HG03108 (cell line): ENCODE results near the gene CHPF2.

ENCODE experiments used
- ATAC-seq: cut with Tn5 transposase; IDR thresholded peaks from one replicate; pipeline ENCODE4 v1.9.1; 2021; ENCODE audit warnings: moderate library complexity; ENCODE audit not compliant: unreplicated experiment

Gene CHPF2

DNA sequence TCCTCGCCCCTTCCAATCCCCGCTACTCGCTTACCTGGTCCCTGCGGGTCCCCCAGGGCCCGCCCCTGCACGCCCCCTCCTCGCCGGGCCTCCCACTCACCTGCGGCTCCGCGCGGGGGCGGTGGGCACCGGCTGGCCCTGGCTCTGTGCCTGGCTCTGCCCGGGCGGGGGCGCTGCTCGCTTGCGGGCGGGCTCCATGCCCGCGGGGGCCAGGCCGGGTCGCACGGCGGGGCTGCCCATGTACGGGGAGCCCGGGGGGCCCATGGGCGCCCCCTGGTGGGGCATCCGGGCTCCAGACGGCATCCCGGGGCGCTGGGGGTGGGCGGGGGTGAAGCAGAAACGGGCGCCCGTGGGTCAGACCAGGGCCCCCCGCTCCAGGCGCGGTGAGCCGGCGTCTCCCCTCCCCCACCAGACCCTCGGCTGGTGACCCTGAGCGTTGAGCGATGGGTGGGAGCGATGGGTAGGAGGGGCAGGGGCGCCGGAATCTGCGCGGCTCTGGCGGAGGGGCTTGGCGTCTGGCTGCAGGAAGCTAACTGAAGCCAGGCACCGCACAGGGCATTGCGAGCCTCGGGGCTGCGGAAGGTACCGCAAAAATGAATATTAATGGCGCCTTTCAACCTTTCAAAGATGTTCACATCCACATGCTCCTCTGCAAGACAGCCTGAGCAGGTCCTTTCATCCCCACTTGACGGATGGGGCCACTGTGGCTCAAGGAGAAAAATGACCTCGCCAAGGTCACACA, 13.2 kb downstream of the CHPF2 start:
- ATAC-seq: no peak

DNA sequence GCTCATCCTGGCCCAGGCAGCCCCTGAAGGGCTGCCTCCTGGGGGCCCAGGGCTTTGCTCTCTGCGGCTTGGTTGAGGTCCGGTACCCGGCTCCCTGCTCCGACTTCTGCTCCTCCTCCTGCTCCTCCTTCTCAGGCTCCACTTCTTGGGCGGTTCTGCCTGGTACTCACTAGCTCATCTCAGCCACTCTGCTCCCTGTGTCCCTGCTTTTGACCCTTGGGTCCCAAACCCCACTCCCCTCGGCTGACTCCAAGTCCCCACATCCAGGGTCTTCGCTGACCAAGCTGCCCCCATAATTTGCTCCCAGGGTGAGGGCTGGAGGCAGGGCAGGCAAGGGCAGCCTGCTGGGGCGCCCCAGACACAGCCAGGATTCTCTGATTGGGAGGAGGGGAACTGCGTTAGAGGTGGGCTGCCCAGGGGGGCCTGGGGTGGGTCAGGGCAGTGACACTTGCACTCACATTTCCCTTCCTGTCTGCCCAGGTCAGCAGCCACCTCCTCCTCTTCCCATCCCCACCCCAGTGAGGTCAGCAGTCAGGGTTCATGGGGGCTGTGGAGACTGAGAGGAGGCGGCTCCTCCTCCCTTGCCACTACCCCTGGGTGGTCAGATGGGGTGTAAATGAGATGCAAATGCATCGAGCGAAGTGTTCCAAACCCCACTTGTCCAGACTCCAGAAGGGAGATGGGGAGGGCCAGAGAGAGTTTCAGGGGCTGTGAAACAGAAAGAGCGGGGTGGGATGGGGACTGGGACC, 14.0 kb downstream of the CHPF2 start:
- no peak for ATAC-seq

DNA sequence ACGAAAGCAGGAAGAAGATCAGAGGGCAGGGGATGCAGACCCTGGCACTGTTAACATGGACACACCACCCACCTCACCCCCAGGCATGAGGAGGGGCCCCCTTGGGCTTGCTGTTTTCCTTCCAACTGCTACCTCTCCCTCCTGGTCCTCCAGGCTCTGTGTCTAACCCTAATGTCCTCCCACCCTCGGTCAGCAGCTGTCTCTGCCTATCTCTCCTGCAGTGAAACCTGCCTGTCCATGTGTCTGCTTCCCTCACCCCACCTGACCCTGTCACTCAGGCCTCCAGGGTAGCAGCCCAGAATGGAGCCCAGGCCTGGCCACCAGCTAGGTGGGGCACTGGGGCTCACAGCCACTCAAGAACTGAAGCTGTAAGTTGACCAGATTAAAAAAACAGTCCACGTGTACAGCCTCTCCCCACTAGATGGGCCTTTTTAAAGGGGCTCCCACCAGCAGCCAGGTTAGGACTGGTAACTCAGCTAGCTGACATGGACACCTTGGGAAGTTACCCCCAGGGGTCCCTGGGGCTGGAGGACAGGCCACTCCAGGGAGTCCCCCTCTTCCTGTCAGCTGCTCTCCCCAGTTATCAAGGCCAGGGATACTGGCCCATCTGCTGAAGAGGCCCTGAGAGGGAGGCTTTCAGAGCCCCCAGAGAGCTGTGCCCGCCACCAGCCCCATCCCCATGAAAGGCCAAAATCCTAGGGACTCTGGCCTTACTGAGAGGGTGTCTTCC, 14.7 kb downstream of the CHPF2 start:
- no peak for ATAC-seq

GRCh38 chr7:151247611-151248345, 15.5 kb downstream of the CHPF2 start:
- no peak for ATAC-seq

- ATAC-seq: no peak
Measured at GRCh38 chr7:151248346-151249033, 16.2 kb downstream of the CHPF2 start, which contains the start of gene SMARCD3. TSS of gene SMARCD3 (minus strand) at chr7:151248694. CDS start at chr7:151248562, 132 bp downstream.

DNA sequence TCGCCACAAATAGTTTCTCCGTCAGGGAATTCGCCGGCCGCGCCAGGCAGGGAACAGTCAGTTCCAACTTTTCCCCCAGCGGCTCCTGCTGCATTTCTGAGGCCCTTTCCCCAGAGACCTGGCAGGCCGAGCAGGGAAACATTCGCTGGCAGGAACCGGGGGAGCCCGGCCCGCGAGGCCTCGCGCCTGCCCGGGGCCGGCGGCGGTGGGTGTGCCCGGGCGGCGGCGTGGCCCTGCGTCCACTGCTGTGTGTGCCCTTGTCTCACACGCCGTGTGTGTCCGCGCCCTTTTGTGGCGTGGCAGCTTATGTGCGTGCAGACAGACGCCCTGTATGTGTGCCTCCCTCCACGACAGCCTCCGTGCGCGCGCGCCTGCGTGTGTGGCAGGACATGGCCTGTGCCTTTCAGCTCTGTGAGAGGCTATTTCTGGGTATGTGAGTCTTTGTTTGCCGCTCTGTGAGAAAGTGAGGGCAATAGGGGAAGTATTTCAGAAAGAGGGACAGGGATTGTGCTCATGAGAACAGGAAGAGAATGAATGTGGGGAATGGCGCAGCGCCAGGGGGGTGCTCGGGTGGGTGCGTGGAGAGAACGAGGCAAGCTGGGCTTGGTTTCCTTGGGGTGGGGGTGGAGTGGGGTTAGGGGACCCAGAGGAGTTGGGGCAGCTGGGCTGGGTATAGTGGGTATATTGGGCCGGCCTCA, 16.9 kb downstream of the CHPF2 start:
- ATAC-seq: no peak

GRCh38 chr7:151249732-151250072, 17.4 kb downstream of the CHPF2 start:
- ATAC-seq: no peak

DNA sequence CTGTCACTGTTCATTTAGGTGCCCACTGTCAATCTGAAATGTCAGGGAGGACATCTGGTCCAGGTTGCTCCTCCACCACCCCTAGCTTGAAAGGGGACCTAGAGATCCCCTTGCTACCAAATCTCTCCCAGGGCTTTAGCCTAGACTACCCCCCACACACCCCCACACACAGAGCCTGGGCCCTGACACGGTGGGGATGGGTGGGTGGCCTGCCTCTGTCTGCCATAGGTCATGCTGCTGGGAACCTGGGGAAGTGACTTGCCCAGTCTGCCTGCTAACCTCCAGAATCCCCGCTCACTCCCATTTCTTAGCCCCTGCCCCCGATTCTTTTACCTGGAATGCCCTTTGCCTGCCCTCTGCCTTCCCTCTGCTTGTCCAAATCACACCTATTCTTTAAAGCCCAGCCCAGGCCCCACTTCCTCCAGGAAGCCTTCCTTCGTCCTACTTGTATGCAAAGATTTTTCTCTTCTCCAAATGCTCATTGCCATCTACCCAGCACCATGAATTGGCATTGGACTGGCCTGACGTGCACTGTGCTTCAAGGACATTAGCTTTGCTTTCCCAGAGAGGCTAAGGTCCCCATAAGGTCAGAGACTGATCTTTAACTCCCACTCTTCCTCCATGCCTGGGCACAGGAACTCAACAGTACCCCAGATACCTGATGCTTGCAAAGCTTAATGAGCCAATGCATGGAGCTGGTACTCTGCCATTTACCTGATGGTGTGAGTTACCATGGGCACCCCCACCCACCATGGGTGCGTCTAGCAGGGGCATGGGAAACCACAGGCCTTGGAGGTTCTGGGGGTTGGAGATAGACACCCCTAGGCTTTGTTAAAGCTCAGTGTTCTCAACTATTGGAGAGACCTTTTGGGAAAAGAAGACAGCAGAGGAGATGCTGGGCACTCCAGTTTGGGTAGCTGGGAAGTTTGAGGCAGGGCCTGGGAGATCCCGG, 18.2 kb downstream of the CHPF2 start:
- no peak for ATAC-seq

DNA sequence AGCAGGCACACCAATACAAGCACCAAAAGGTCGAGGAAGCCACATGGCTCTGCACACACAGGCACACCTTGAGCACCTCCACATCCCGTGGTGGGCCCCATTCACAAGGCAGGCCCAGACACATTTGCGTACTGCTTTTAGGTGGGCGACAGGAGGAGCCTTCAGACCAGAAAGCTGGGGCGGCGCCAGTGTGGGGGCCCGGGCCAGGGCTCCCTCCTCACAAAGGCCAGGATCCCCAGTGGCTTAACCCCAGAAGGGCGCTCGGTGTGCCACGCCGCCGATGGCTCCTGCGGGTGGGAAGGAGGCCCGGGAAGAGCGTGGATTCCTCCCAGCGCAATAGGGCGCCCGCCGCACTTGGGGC, 19.0 kb downstream of the CHPF2 start:
- no peak for ATAC-seq

- no peak for ATAC-seq
Measured at GRCh38 chr7:151251689-151252560, 19.6 kb downstream of the CHPF2 start.

DNA sequence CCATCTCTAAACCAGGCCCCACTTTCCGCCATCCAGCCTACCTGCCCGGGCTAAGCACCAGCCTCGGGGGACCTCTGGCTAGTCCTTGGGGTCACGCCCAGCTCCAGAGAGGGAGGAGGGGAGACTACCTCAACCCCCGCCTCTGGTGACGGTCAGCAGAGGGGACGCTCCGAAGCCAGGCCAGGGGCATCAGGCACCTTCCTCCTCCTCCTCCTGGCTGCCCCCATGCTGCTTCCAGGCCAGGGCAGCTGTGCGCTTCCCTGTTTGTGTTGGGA, 20.2 kb downstream of the CHPF2 start:
- ATAC-seq: no peak

- no peak for ATAC-seq
Measured at GRCh38 chr7:151252961-151253711, 20.9 kb downstream of the CHPF2 start.

- no peak for ATAC-seq
Measured at GRCh38 chr7:151254316-151254715, 22.0 kb downstream of the CHPF2 start.

DNA sequence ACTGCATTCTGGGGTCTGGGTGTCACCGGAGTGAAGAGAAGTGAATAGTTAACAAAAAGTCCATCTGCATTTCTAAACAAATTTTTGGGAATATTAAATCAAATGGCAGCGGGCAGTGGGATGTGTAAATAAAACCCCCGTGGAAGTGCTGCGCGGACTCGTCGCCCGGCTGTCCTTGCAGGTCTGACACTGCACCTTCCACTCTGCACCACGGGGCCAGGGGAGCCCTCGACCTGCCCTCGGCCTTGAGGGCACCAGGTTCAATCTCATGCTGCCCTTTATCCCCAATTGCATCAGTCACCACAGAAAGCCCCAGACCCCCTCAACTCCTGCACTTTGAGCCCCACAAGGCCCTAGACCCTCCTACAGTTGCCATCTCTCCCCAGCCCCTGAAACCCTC, 22.6 kb downstream of the CHPF2 start:
- no peak for ATAC-seq

- no peak for ATAC-seq
Measured at GRCh38 chr7:151255390-151255789, 23.1 kb downstream of the CHPF2 start.

DNA sequence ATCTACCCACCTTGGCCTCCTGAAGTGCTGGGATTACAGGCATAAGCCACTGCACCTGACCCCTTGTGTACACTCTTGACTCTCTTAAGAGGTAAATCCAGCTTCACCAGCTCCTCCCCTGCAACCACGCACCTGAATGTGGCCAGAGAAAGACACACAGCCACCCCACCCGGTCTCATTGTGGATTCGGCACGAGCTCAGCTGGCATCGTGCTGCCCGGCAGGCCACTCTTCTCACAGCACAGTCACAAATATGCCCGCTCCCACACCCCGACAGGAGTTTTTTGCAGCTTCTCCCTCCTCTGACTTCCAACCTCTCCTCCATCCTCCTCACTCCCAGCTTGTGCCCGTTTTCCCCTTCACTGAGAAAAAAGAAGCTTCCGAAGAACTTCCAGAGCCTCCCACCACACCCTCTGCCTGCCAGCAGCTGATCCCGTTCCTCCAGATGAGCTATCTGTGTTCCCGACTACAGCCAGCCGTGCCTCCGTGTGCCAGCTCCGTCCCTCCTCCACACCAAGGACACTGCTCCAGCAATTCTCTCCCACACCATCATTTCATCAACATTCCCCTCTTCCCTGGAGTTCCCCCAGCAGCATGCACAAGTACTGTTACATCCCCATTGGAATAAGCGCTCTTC, 24.2 kb downstream of the CHPF2 start:
- no peak for ATAC-seq

DNA sequence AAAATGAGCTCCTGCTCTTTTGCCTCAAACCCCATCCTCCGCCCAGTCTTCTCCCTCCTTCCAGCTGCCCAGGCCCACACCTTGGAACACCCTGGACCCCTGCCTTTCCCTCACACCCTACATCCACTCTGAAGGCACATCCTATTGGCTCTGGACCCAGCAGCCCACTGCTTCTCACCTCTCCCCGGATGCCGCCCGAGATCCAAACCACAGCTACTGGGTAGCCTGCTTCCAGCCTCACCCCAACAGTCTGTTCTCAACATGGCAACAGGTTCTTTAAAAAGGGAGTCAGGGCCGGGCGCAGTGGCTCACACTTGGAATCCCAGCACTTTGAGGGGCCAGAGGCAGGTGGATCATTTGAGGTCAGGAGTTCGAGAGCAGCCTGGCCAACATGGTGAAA, 25.7 kb downstream of the CHPF2 start:
- ATAC-seq: no peak
